GM21390 (cell line): ENCODE data around the gene DAPK3.
"Not testable (repeated sequence)": the region's sequence is repeated elsewhere in the genome, so short reads cannot be mapped to it uniquely, and the experiment has no call there.

Source experiments
- ATAC-seq: cut with Tn5 transposase; IDR thresholded peaks from one replicate; pipeline ENCODE4 v1.9.1; 2021; ENCODE audit not compliant: unreplicated experiment

The DAPK3 gene

GRCh38 chr19:3955688-3956087, 15.2 kb downstream of the DAPK3 start:
- no peak for ATAC-seq

- not testable (repeated sequence) for ATAC-seq
Observed at GRCh38 chr19:3955276-3955675, 15.6 kb downstream of the DAPK3 start.

DNA sequence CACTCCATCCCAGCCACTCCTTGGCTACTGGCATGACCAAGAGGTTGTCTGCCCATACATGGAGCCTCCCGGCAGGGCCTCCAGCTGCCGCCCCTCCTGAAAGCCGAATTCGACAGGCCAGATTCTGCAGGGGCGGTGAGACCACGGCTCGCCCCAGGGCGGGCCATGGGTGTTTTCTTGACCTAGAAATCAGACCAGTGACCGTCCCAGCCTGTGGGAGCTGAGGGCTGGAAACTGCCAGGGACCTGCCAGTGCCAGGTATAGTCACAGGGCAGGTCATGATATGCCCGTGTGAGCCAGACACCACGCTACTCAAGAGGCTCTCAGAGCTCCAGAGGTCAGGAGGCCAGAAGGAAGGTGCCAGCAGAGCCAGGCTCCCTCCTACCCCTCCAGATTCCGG, 16.8 kb downstream of the DAPK3 start:
- no peak for ATAC-seq

DNA sequence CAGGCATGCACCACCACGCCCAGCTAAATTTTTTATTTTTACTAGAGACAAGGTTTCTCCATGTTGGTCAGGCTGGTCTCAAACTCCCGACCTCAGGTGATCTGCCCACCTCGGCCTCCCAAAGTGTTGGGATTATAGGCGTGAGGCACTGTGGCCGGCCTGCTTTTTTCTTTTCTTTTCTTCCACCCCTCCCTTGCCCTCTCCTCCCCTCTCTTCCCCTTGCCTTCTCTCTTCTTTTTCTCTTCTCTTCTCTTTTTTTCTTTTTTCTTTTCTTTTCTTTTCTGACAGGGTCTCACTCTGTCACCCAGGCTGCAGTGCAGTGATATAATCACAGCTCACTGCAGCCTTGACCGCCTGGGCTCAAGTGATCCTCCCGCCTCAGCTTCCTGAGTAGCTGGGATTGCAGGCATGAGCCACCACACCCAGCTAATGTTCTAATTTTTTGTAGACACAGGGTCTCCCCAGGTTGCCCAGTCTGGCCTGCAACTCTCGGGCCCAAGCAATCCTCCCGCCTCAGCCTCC, 18.1 kb downstream of the DAPK3 start:
- ATAC-seq = not testable (repeated sequence)

- ATAC-seq = no peak
Observed at GRCh38 chr19:3950871-3951861, 19.7 kb downstream of the DAPK3 start.

DNA sequence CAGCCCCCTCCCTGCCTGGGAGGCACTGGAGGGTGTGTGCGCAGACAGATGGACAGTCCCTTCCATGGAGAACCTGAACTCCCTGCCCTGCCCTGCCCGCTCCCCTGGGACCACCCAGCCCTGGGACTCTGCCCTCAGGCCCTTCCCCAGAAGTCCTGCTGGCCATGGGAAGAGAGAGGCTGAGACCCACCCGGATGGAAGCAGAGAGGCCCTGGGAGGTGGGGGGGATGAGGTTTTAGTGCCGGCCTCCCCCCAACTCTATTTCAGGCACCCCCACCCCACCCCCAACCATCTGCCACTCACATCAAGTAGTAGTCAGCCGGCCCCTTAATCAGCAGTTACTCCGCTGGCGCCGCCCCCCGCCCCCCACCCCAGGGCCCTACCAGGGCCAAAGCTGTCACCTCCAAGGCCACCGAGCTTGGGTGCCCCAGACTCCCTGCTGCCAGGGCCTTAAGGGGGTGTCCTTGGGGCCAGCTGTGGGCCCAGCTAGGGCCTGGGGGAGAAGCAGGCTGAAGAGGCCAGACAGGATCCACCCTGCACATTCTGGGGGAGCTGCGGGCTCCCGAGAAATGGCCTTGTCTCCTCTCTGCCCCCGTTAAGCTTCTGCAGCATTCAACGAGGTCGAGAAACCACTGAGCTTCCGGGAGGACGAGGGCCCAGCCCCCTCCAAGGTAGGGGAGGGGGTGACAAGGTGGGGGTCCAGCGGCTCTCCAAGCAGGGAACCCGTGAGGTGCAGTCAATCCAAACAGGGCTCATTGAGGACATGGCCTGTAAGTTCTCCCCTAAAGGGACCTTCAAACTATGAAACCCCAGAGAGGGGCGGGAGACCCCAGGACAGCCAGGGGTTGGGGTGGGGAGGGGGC, 20.7 kb downstream of the DAPK3 start:
- no peak for ATAC-seq

- ATAC-seq = no peak
Observed at GRCh38 chr19:3949294-3949693, 21.6 kb downstream of the DAPK3 start.

DNA sequence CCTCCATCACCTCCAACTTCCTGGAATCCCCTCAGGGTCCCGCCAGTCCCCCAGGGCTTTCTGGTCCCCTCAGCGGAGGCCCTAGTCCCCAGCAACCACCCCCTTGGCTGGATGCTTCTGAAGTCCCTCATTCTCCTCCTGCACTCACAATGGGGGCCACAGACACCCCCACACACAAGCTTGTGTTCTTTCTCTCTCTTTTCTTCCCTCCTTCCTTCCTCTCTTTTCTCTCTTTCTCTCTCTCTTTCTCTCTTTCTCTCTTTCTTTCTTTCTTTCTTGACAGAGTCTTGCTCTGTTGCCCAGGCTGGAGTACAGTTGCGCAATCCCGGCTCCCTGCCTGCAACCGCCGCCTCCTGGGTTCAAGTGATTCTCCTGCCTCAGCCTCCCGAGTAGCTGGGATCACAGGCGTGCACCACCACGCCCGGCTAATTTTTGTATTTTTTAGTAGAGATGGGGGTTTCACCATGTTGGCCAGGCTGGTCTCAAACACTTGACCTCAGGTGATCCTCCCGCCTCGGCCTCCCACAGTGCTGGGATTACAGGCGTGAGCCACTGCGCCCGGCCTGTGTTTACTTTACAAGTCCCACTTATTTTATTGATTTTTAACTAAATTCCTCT, 23.5 kb downstream of the DAPK3 start:
- not testable (repeated sequence) for ATAC-seq

DNA sequence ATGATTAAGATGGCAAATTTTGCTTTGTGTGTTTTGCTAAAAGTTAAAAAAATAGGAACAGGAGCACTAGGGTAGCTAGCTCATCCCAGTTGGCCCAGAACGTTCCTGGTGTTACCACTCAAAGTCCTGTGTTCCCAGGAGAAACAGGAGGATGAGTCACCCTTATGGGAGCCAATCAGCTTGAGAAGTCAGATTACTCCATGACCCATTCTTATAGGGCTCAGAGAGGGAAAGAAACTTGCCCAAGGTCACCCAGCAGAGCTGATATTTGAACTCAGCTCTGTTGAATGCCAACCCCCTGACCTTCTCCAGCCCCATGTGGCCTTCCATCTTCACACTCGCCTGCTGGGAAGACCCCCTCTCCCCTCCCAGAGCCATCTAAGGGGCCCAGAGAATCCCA, 25.1 kb downstream of the DAPK3 start:
- no peak for ATAC-seq

DNA sequence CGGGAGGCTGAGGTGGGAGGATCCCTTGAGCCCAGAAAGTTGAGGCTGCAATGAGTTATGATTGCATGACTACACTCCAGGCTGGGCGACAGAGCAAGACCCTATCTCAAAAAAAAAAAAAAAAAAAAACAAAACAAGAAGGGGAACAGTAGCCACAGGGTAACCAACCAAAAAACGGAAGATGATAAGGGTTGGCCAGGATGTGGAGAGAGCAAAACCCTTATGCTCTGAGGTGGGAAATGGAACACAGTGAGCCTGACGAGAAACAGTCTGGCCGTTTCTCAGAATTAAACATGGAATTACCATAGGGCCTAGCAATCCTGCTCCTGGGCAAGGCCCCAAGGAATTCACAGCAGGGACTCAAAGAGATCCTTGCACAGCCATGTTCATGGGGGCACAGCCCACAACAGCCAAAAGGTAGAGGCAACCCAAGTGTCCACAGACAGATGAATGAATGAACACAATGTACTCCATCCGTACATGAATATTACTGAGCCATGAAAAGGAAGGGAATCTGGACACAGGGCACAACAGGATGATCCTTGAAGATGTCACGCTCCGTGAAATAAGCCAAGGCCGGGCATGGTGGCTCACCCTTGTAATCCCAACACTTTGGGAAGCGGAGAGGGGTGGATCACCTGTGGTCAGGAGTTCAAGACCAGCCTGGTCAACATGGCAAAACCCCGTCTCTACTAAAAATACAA, 26.7 kb downstream of the DAPK3 start:
- ATAC-seq = no peak

GRCh38 chr19:3942790-3943409, 28.0 kb downstream of the DAPK3 start:
- no peak for ATAC-seq

- not testable (repeated sequence) for ATAC-seq
Observed at GRCh38 chr19:3938300-3938950, 32.5 kb downstream of the DAPK3 start.

- ATAC-seq = no peak
Observed at GRCh38 chr19:3936506-3937442, 34.1 kb downstream of the DAPK3 start.

- ATAC-seq = no peak
Observed at GRCh38 chr19:3932931-3933810, 37.7 kb downstream of the DAPK3 start, which contains the start of gene NMRK2. NMRK2 (plus strand) TSS chr19:3933069; CDS start chr19:3933672, 603 bp downstream.

GRCh38 chr19:3931041-3931440, 39.9 kb downstream of the DAPK3 start:
- ATAC-seq = no peak

- ATAC-seq = no peak
Observed at GRCh38 chr19:3923912-3924311, 47.0 kb downstream of the DAPK3 start.

DNA sequence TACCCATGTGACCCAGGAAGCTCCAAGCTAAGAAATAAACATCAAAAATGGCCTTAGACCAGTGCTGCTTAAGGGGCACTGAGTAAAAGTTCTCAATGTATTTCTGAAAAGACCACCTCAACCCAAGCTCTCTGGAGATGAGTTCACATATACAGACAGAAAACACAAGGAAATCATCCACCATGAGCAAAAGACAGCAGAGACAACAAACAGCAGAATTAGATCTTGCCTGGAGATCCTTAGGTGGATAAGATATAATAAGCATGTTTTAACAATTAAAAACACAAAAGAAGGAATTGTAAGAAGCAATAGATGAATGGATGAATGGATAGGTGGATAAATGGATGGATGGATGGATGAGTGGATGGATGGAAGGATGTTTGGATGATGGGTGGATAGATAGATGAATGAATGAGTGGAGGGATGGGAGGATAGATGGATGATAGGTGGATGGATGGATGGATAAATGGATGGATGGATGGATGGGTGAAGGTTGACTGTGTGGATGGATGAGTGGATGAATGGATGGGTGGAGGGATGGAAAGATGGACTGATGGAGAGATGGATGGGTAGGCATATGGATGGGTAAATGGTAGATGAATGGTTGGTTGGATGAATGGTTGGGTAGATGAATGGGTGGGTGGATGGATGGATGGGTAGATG, 47.7 kb downstream of the DAPK3 start:
- ATAC-seq = no peak
